ENCODE measurements around the gene PSRC1. TPM values are rescaled to one million over a fixed set of nuclear protein-coding genes. Genes with fewer than 3 reads are reported as not detected.

PSRC1 gene
- total and polyA plus RNA-seq, 2 experiments from 2014 or later, result 55.0 to 61.1 TPM

- peaks cover 17% of the 10 kb centered on the region; the same call in 2 of the 3 replicates for H3K9me3 Mint-ChIP-seq
- Histone ChIP-seq H3K27me3 (ENCODE audit: insufficient read depth) (peaks cover 12% of the 10 kb centered on the region), H3K36me3 (ENCODE audit: insufficient read depth) (no peaks in the 10 kb centered on the region), H2AFZ (no peak overlapping the region), H3K4me1 (ENCODE audit: insufficient read depth) (peaks cover 39% of the 10 kb centered on the region), H3F3A (replicated peaks; ENCODE audit: low read depth) (no peaks in the 10 kb centered on the region), H3K9me2 (ENCODE audit: insufficient read depth) (no peaks in the 10 kb centered on the region), H3K27ac (ENCODE audit: low read depth) (no peak overlapping the region), H3K4me3 (no peak overlapping the region), H4K20me1 (replicated peaks; ENCODE audit: insufficient read depth) (no peaks in the 10 kb centered on the region), H3K79me2 (replicated peaks; ENCODE audit: insufficient read depth) (peaks cover 18% of the 10 kb centered on the region; the same call in 1 of the 2 replicates), H3K4me2 (no peak overlapping the region)
- DNase-seq (ENCODE audit: low spot score) (no peak), ATAC-seq (no peak)
- peaks cover 28% of the 10 kb centered on the region for H3K4me1 Mint-ChIP-seq
- H3K4me3 Mint-ChIP-seq, result 0 out of 3 replicates have a peak overlapping the region, but pooled peaks have one; percentile 14
- peaks cover 28% of the 10 kb centered on the region for H3K36me3 Mint-ChIP-seq (ENCODE audit: low read depth)
- peaks cover 26% of the 10 kb centered on the region for H3K27me3 Mint-ChIP-seq (ENCODE audit: insufficient read depth, low read depth, poor library complexity)
- no peak overlapping the region for H3K27ac Mint-ChIP-seq
- no peak for TF ChIP-seq CTCF (conservative IDR thresholded peaks at IDR 0.05; ENCODE audit: low read depth in 2 of 2)
- no peak for TF ChIP-seq ETS1 (IDR thresholded peaks at IDR 0.05)
- no peak for TF ChIP-seq EZH2 (IDR thresholded peaks at IDR 0.05; ENCODE audit: low read depth, unreplicated experiment)
Observed at GRCh38 chr1:109251277-109252166, 31.4 kb downstream of the PSRC1 start.

- H3K79me2 ChIP-seq (replicated peaks; ENCODE audit: insufficient read depth), result peaks cover 11% of the 10 kb centered on the region; the same call in 1 of the 2 replicates
- Mint-ChIP-seq H3K4me1 (peaks cover 29% of the 10 kb centered on the region), H3K9me3 (peaks cover 17% of the 10 kb centered on the region; the same call in 2 of the 3 replicates), H3K36me3 (ENCODE audit: low read depth) (peaks cover 28% of the 10 kb centered on the region), H3K4me3 (peak overlapping the region; percentile 70), H3K27me3 (ENCODE audit: insufficient read depth, low read depth, poor library complexity) (peaks cover 26% of the 10 kb centered on the region), H3K27ac (no peak overlapping the region)
- H3F3A ChIP-seq (replicated peaks; ENCODE audit: low read depth), result no peaks in the 10 kb centered on the region
- H2AFZ ChIP-seq, result no peak overlapping the region
- H4K20me1 ChIP-seq (replicated peaks; ENCODE audit: insufficient read depth), result no peaks in the 10 kb centered on the region
- H3K27ac ChIP-seq (ENCODE audit: low read depth), result no peak overlapping the region
- peak overlapping the region; percentile 84 for H3K4me2 ChIP-seq
- peaks cover 38% of the 10 kb centered on the region for H3K4me1 ChIP-seq (ENCODE audit: insufficient read depth)
- peaks cover 12% of the 10 kb centered on the region for H3K27me3 ChIP-seq (ENCODE audit: insufficient read depth)
- DNase-seq (ENCODE audit: low spot score) (no peak), ATAC-seq (no peak)
- peak overlapping the region; percentile 57 for H3K4me3 ChIP-seq
- no peaks in the 10 kb centered on the region for H3K9me2 ChIP-seq (ENCODE audit: insufficient read depth)
- no peaks in the 10 kb centered on the region for H3K36me3 ChIP-seq (ENCODE audit: insufficient read depth)
- no peak for TF ChIP-seq NANOG (IDR thresholded peaks at IDR 0.05; ENCODE audit: borderline replicate concordance)
- TF ChIP-seq EZH2phosphoT487 (IDR thresholded peaks at IDR 0.05; ENCODE audit: unreplicated experiment), result no peak
- TF ChIP-seq ETS1 (IDR thresholded peaks at IDR 0.05), result no peak
- TF ChIP-seq CREB1 (CRISPR knock-in tag; IDR thresholded peaks at IDR 0.05; ENCODE audit: low read depth), result no peak
- no peak for TF ChIP-seq STAT1 (IDR thresholded peaks at IDR 0.05; ENCODE audit: unreplicated experiment)
Observed at GRCh38 chr1:109250454-109251276, 32.3 kb downstream of the PSRC1 start.

Measured in GM23338 (cell line).